Measurements from ENCODE around the gene VSIG10L2.

GRCh38 chr11:125998267-125998666 lies 52.4 kb downstream of the VSIG10L2 start:
- TF ChIP-seq, protein P1, sequence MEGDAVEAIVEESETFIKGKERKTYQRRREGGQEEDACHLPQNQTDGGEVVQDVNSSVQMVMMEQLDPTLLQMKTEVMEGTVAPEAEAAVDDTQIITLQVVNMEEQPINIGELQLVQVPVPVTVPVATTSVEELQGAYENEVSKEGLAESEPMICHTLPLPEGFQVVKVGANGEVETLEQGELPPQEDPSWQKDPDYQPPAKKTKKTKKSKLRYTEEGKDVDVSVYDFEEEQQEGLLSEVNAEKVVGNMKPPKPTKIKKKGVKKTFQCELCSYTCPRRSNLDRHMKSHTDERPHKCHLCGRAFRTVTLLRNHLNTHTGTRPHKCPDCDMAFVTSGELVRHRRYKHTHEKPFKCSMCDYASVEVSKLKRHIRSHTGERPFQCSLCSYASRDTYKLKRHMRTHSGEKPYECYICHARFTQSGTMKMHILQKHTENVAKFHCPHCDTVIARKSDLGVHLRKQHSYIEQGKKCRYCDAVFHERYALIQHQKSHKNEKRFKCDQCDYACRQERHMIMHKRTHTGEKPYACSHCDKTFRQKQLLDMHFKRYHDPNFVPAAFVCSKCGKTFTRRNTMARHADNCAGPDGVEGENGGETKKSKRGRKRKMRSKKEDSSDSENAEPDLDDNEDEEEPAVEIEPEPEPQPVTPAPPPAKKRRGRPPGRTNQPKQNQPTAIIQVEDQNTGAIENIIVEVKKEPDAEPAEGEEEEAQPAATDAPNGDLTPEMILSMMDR (IDR thresholded peaks at IDR 0.05) = no peak
- no peak for TF ChIP-seq POLR2A (IDR thresholded peaks at IDR 0.05)
